HG03558 (cell line): ENCODE results near the gene SDR42E2.
"Not testable (repeated sequence)": the region's sequence is repeated elsewhere in the genome, so short reads cannot be mapped to it uniquely, and the experiment has no call there.

Source experiments
- ATAC-seq: cut with Tn5 transposase; IDR thresholded peaks from one replicate; pipeline ENCODE4 v1.9.1; 2021; ENCODE audit warnings: moderate number of reproducible peaks; ENCODE audit not compliant: unreplicated experiment; ENCODE audit errors: extremely low read depth

Gene SDR42E2

DNA sequence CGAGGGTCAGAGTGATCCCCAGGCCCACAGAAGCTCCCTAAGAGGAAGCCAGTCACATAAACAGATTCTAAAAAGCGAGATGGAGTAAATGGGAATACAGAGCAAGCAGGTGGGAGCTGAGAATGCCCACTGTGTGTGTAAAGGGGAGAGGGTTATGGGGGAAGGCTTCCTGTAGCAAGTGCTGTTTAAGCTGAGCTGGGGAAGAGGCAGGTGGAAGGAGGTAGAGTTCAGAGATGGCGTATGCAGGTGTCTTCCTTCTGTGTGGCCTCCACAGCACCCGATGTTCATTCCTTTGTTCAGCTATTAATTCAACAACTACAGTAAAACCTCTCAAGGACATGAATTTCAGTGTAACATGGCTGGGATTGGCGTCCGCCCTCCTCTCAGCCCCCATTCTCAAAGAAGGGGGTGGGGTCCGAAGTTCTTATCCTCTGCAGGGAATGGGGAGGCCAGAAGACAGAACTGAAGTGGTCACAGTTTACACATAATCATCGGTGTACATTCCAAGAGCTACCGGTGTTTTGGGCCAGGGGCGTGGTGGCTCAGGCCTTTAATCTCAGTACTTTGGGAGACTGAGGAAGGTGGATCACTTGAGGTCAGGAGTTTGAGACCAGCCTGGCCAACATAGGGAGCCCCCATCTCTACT lies 45.5 kb downstream of the SDR42E2 start:
- no peak for ATAC-seq

DNA sequence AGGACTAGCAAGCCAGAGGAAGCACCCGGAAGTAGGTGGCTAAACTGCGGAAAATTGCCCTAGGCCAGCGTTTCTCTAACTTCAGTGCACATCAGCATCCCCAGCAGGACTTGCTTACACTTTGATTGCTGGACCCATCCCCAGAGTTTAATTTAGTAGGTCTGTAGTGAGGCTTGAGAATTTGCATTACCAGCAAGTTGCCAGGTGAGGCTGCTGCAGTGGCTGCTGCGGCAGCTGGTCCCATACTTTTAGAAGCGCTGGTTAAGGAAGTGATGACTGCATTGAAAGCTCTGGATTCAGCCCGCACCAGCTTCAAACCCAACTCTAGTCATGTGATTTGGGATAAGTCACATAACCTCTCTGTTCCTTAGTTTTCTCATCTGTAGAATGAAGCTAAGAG lies 48.0 kb downstream of the SDR42E2 start:
- ATAC-seq = no peak

DNA sequence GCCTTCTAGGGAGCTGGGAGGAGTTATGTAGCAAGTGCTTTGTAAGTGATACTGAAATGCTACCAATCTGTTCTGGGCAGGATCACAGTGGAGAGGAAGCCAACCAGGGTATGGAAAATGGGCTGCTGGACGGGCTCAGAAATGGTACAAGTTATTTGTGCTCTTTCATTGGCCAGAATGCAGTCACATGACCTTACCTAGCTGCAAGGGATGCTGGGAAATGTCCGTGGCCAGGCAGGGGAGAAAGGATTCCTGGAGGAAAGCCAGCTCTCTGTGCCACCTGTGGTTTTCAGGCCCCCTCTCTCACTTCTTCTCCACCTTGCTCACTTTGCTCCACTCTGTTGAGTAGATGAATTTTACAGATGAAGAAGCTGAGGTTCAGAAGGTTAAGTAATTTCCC lies 48.5 kb downstream of the SDR42E2 start:
- ATAC-seq = no peak

DNA sequence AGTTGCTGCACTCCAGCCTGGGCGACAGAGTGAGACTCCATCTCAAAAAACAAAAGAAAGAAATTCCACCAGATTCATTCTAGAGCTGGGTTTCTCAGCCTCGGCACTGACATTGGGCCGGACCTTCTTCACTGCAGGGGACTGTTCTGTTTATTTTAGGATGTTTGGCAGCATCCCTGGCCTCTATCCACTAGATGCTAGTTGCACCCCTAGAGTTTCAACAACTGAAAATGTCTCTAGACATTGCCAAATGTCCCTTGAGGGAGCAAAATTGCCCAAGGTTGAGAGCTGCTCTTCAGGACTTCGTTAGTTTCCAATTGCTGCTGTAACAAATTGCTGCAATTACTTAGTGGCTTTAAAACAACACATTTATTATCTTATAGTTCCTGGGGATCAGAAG lies 50.9 kb downstream of the SDR42E2 start:
- ATAC-seq = no peak

DNA sequence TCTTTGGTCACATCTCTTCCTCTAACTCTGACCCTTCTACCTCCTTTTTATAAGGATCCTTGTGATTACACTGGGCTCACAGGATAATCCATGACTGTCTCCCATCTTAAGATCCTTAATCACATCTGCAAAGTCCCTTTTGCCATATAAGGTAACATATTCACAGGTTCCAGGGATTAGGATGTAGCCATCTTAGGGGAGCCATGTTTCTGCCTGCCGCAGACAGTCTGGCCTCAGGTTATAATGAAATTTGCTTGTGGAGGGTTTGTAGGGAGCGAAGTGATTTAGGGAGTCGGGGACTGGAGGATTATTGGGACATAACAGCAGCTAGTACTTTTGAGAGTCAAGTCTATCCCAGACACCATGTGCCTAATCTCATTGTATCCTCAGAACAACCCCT lies 51.5 kb downstream of the SDR42E2 start:
- no peak for ATAC-seq

DNA sequence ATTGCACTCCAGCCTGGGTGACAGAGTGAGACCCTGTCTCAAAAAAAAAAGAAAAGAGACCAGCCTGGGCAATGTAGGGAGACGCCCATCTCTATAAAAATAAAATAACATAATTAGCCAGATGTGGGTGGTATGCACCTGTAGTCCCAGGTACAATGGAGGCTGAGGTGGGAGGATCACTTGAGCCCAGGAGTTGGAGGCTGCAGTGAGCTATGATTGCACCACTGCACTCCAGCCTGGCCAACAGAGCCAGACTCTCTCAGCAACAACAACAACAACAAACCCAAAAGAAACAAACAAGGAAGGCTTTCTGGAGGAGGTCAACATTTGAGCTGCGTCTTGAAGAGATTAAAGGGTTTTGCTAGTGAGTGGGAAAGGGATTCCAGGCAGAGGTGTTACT lies 52.1 kb downstream of the SDR42E2 start:
- no peak for ATAC-seq

DNA sequence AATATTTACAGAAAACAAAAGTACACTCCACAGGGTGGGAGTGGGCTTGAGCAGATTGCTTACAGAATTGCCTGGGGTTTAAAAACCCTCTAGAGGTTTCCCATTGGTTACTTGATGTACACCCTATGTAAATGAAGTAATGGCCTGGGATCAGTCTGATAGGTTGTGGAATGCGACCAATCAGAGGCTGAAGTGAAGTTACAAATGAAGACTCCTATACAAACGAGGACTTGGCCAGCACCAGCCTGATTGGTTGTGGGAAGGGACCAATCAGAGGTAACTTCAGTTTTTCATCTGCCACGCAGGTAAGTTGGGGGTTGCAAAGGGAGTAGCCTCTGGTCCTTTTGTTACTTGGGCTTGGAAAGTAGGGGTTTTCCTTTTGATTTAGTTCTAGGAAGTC lies 52.6 kb downstream of the SDR42E2 start:
- ATAC-seq = no peak

DNA sequence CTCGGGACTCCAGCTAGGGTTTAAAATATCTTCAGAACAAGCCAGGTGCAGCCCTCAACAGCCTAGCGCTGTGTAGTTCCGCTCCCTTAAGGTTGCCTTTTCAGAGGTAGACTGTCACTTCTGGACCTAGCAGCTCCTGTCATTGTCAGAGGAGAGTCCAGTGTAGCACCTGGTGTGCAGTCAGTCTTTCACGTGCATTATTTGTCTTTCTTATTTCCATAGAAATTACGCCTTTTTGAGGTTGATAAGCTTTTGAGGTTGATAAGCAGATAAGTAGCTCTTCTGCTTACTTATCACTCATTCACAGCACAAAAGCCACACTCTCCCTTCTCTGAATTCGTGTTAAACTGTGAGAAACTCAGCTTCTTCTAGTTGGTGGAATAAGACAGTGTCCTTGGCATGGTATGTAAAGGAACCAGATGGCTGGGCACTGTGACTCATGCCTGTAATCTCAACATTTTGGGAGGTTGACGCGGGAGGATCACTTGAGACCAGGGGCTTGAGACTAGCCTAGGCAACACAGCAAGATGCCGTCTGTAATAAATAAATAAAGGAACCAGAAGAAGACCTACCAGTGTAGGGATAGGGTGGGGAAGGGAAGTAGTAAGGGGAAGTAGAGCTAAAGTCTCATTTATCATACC lies 54.0 kb downstream of the SDR42E2 start:
- ATAC-seq = no peak

DNA sequence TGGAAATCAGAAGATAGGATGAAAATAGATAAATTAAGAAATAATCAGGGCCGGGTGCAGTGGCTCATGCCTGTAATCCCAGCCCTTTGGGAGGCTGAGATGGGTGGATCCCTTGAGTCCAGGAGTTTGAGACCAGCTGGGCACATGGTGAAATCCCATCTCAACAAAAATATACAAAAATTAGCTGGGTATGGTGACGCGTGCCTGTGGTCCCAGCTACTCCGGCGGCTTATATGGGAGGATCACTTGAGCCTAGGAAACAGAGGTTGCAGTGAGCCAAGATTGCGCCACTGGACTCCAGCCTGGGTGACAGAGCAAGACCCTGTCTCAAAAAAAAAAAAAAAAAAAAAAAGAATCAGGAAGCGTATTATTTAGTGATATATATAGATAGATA lies 54.5 kb downstream of the SDR42E2 start:
- ATAC-seq = not testable (repeated sequence)

DNA sequence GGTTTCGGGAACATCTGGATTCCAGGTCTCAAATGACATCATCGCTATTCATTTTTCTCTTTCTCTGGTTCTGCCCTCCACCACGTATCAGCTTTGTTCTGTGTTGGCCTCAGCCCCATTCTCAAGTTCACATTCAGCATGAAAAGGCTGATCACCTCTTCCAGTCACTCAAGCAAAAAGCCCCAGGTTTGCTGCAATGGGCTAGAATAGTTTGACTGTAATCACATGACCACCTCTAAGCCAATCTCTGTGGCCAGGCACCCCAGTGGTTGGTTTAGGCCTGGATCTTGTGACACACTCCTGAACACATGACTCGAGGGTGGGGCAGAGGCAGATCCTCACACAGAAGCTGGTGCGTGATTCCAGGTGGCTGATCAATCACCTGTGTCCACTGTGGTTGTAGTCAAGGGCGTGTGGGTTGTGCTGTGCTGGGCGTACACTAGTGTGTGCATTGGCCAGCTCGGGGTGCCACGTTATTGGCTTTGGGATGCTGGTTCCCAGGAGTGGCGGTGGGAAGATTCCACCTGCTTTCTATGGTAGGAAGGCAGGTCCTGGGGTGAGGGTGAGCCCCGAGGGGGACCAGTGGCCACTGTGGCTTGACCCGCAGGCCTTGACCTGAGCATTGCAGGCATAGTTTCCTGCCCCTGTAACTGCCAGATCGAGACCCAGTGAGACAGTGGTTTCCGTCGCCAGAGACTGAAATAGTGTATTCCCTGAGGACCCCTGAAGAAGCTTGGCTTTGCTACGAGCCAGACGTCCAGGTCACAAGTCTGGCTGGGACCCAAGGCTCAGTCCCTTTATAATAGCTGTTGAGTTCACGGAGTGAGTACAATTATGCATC lies 55.8 kb downstream of the SDR42E2 start:
- peak; percentile 63 for ATAC-seq

DNA sequence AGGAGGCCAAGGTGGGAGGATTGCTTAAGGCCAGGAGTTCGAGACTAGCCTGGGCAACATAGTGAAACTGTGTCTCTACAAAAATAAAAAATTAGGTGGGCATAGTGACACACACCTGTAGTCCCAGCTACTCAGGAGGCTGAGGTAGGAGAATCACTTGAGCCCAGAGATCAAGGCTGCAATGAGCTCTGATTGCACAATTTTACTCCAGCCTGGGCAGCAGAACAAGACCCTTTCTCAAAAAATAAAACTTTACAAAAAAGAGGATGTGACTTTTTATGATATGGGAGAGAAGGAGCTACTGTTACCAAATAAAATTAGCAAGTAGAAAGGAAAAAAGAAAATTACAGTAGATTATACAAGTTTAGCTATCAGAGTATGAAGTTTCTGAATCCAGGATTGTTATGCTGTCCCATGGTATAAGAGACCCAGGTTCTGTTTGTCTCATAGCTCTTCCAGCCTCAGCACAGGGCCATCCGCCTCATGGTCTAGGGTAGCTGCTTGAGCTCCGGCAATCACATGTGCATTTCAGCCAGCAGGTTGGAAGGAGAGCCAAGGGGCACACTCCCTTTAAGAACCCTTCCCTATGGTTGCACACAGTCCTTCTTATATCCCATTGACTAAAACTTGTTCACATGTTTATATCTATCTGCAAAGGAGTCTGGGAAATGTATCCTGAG lies 57.2 kb downstream of the SDR42E2 start:
- ATAC-seq = no peak

DNA sequence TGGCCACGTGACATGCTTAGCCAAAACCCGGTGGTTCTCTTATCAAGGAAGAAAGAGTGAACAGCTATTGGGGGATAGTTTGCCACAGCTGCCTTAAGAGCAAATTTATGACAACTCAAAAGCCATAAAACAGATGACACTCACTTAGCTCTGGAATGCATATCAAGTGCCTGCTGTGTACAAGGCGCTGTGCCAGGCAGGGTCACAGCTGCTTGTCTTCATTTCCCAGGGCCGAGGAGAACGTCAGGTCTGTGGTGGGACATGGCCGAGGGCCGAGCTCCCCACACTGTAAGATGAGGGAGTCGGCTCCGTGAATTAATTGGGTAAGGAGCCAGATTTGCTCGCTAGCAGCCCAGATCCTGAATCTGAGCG lies 57.7 kb downstream of the SDR42E2 start:
- ATAC-seq = no peak

DNA sequence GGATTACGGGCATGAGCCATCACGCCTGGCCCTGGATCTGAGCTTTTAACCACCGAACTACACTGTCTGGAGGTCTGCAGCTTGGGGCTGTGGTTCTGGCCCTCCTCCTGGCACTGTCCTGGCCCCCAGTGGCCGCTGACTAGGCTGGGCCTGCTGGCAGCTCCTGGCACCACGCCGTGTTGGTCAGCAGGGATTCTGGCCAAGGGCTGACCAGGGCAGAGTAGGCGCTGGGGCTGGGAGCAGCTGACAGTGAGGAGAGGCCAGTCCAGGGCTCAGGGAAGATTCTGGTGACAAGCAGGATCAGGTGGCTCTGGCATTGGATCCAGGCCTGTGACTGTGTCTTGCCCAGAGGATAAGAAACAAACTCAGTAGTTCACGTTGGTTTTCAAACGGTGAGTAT lies 58.4 kb downstream of the SDR42E2 start:
- ATAC-seq = no peak

DNA sequence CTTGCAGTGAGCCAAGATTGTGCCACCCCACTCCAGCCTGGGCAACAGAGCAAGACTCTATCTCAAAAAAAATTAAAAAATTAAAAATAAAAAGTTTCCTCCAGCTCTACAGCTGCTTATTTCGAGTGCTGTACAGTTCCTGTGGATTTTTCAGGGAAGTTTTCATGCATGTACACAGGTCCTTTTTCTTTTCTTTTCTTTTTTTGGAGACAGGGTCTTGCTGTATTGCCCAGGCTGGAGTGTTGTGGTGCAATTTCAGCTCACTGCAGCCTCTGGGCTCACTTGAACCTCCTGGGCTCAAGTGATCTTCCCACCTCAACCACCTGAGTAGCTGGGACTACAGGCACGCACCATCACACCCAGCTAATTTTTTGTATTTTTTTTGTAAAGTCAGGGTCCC lies 59.7 kb downstream of the SDR42E2 start:
- ATAC-seq = no peak

DNA sequence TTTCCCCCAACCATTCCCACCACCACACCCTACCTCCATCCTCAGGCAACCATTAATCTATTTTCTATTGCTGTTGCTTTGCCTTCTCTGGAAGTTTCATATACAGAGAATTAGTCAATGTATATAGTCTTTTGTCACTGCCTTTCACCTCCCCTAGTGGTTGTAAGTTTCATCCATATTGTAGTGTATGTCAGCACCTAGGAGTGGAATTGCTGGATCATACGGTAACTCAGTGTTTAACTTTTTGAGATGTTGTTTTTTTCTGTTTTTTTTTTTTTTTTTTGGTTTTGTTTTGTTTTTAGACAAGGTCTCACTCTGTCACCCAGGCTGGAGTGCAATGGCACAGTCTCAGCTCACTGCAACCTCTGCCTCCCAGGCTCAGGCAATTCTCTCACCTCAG lies 60.7 kb downstream of the SDR42E2 start:
- ATAC-seq = no peak

DNA sequence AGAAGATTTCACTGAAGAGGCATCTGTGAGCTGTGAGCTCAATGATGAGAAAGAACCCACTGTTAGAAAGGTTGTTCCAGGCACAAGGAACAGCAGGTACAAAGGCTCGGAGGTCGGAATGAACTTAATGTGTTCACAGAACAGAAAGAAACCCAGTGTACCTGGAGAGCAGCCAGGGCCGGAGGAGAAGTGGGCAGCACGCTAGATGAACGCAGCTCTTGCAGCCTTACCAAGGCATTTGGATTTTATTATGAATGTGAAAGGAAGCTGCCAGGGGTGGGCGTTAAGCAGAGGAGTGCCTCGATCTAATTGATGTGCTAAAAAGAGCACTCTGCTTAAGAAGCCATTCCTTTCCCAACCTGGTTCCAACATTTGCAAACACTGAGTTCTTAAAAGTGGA lies 62.8 kb downstream of the SDR42E2 start:
- ATAC-seq = no peak

DNA sequence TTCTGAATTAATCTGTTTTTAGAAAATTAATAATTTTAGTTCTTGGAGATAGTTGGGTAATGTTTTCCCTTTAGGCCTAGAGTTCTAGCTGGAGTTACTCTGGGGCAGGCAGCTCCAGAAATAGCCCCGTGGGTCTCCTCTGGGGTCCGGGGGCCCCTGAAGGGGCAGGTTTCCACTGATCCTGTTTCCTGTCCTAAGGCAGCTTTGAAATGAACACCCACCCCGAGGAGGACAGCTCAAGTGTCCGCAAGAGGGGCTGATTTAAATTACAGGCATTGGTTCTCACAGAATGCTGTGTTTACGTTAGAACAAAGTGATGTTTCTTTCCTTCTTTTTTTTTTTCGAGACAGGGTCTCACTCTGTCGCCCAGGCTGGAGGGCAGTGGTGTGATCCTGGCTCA lies 67.6 kb downstream of the SDR42E2 start:
- ATAC-seq = no peak

DNA sequence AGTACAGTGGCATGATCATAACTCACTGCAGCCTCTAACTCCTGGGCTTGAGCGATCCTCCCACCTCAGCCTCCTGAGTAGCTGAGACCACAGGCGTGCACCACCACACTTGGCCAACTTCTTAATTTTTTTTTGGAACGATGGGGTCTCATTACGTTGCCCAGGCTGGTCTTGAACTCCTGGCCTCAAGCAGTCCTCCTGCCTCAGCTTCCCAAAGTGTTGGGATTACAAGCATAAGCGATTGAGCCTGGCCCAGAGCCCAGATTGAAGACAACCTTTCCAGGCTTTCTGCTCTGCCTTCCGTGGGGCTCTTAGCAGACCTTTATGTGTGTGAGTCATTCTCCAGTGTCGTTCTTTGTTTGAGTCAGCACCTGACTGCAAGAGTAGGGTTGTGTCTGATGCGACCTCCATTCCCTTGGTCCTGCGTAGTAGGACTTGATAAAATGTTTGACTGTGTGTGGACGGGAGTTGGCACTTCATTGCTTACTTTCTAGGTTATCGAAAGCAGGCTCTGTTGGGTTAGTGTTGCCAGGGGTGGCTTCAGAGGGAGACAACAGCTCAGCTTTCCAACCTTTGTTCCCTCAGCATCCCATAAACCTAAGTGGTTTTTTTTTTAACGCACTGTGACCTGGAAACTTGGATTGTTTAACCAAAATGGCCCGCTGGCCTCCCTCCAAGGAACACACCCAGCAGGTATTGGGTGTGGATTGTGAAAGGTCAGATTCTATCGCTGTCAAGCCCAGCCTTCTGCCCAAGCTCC lies 70.2 kb downstream of the SDR42E2 start:
- ATAC-seq = no peak

DNA sequence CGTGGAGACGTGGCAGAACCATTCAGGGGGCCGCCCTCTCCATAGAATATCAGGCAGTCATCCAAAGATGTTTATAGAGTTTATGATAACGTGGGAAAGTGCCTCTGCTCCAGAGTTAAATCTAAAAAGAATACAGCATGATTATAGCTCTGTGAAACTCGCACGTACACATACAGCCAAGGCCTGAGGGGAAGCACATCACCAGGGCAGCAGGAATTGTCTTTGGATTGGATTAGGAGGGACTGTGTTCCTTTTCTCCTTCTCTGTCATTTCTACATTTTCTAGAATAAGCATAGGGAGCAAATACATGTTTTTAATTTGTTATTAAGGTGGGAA lies 70.7 kb downstream of the SDR42E2 start:
- ATAC-seq = no peak
